Erythroblast (primary cell): ENCODE measurements around the gene CALR.

Source experiments
- GATA1 ChIP-seq: IDR thresholded peaks from 2 replicates; pipeline ENCODE4 v1.6.1; 2011; ENCODE audit warnings: low read depth, mild to moderate bottlenecking, control low read depth, low read length, moderate library complexity
- POLR2A ChIP-seq: IDR thresholded peaks from 2 replicates; pipeline ENCODE4 v1.6.1; 2011; ENCODE audit warnings: mild to moderate bottlenecking, low read length

DNA sequence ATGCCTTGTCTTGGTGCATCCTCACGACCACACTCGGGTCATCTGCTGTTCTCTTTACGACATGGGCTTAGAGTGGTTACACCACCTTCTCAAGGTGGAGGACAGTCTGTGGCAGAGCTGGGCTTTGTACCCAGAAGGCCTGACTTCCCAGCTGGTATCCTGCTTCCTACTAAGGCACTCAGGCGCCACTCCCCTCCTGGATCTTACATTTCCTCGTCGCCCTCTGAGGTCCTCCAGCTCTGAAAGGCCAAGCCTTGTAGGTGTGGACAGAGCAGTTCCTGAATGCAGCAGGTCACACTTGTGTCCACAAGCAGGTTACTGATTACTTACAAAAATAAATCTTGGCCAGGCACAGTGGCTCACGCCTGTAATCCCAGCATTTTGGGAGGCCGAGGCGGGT is 31.2 kb upstream of the CALR start:
- TF ChIP-seq POLR2A = no peak
- TF ChIP-seq GATA1 = no peak
